ENCODE measurements around the gene ETFB.

ETFB gene

GRCh38 chr19:51372021-51372648 is 5.9 kb upstream of the ETFB start:
- DNase-seq: no peak

- no peak for DNase-seq
These were observed 5.0 kb upstream of the ETFB start for GRCh38 chr19:51371186-51371690.

- DNase-seq: no peak
These were observed 4.0 kb upstream of the ETFB start for GRCh38 chr19:51370230-51370629.

- no peak for DNase-seq
These were observed 2.4 kb upstream of the ETFB start, which contains the start of gene CLDND2 for GRCh38 chr19:51368366-51369282. CLDND2 (minus strand) TSS chr19:51369003; CDS start chr19:51368577, 426 bp downstream.

- no peak for DNase-seq
These were observed 1.6 kb upstream of the ETFB start for GRCh38 chr19:51367565-51368365.

GRCh38 chr19:51367255-51367564 is 1.0 kb upstream of the ETFB start:
- no peak for DNase-seq

- no peak for DNase-seq
These were observed 434 bp upstream of the ETFB start for GRCh38 chr19:51366389-51367254.

GRCh38 chr19:51365211-51365964 is 800 bp downstream of the ETFB start:
- DNase-seq: no peak

GRCh38 chr19:51364200-51365106 is 1.7 kb downstream of the ETFB start:
- no peak for DNase-seq

GRCh38 chr19:51361239-51361638 is 4.9 kb downstream of the ETFB start:
- DNase-seq: no peak

- DNase-seq: no peak
These were observed 6.9 kb downstream of the ETFB start for GRCh38 chr19:51359294-51359693.

- no peak for DNase-seq
These were observed 8.2 kb downstream of the ETFB start for GRCh38 chr19:51357952-51358351.

- DNase-seq: no peak
These were observed 9.9 kb downstream of the ETFB start for GRCh38 chr19:51356159-51356801.

- DNase-seq: no peak
These were observed 11.4 kb downstream of the ETFB start for GRCh38 chr19:51354742-51355148.

GRCh38 chr19:51354103-51354741 is 12.0 kb downstream of the ETFB start:
- DNase-seq: no peak

GRCh38 chr19:51352783-51353360 is 13.3 kb downstream of the ETFB start:
- no peak for DNase-seq

- no peak for DNase-seq
These were observed 14.8 kb downstream of the ETFB start for GRCh38 chr19:51351266-51351990.

GRCh38 chr19:51347209-51347928 is 18.8 kb downstream of the ETFB start:
- no peak for DNase-seq

Data from NCI-H1417 treated with DMSO at 0.1 percent for 48 hours (cell line).